Activated T-cell treated with anti-CD3 and anti-CD28 coated beads for 1 hour (primary cell): ENCODE data around the gene NUFIP2.
"Not testable (repeated sequence)": the region's sequence is repeated elsewhere in the genome, so short reads cannot be mapped to it uniquely, and the experiment has no call there.

Experiments used
- DNase-seq: peaks from one replicate; pipeline ENCODE4 v3.0.0-alpha.2; 2020; ENCODE audit warnings: low read depth

NUFIP2 gene, protein sequence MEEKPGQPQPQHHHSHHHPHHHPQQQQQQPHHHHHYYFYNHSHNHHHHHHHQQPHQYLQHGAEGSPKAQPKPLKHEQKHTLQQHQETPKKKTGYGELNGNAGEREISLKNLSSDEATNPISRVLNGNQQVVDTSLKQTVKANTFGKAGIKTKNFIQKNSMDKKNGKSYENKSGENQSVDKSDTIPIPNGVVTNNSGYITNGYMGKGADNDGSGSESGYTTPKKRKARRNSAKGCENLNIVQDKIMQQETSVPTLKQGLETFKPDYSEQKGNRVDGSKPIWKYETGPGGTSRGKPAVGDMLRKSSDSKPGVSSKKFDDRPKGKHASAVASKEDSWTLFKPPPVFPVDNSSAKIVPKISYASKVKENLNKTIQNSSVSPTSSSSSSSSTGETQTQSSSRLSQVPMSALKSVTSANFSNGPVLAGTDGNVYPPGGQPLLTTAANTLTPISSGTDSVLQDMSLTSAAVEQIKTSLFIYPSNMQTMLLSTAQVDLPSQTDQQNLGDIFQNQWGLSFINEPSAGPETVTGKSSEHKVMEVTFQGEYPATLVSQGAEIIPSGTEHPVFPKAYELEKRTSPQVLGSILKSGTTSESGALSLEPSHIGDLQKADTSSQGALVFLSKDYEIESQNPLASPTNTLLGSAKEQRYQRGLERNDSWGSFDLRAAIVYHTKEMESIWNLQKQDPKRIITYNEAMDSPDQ

DNA sequence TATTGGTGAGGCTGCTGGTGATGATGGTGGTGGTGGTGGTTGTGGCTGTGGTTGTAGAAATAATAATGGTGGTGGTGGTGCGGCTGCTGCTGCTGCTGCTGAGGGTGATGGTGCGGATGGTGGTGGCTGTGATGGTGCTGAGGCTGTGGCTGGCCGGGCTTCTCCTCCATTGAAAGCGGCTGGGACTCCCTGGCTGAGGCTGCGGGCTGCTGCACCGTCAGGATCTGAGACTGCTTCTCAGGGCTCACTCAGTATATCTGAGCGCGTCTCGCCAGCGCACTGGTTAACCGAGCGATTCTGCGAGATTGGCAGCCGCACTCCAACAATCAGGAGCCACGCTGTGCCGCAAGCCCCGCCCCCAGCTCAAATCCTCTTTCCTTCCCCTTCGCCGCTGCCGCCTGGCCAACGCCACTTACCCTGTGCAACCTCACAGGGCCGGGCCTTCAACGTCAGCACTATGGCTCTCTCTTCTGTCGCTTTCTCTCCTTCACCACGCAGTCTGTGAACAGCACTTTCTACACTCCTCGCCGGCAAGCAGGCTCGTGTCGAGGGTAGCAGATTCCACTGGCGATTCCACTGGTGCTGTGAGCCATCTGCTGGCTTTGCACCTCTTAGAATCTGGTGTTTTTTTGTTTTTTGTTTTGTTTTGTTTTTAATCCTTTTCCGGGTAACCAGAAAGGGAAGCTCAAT, at the start of gene NUFIP2:
NUFIP2 (minus strand) TSS at position 259 of the 690 bp plus-strand sequence; CDS start at position 170, 89 bp downstream.
- DNase-seq = peak; percentile 97

DNA sequence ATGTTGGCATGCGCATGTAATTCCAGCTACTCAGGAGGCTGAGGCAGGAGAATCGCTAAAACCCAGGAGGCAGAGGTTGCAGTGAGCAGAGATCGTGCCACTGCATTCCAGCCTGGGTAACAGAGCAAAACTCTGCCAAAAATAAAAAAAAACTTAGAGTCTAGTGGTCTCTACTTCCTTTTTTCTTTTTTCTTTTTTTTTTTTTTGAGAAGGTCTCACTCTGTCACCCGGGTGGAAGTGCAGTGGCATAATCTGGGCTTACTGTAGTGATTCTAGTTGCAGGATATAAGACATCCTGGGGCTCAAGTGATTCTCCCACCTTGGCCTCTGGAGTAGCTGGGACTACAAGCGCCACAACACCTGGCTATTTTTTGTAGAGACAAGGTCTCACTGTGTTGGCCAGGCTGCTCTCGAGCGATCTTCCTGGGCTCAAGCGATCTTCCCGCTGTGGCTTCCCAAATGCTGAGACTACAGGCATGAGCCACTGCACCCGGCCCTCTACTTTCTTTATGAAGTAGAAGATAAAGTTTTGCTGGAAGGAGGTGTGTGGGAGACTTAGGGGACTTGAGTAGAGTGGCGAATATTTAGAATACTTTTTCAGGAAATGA, 48.3 kb upstream of the NUFIP2 start:
- DNase-seq = no peak

DNA sequence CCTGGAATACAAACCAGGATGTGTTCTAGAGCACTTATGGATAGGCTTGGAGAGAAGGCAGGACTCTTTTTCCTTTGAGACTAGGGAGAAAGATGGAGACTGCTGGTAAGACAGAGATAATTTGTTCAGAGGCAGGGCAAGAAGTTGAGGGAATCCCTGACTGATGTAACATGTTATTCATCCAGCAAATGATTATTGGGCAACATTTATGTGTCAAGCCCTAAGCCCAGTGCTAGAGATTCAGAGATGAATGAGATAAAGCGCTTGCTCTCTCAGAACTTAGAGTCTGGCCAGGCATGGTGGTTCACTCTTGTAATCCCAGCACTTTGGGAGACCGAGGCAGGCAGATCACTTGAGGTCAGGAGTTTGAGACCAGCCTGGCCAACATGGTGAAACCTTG, 47.8 kb upstream of the NUFIP2 start:
- no peak for DNase-seq

DNA sequence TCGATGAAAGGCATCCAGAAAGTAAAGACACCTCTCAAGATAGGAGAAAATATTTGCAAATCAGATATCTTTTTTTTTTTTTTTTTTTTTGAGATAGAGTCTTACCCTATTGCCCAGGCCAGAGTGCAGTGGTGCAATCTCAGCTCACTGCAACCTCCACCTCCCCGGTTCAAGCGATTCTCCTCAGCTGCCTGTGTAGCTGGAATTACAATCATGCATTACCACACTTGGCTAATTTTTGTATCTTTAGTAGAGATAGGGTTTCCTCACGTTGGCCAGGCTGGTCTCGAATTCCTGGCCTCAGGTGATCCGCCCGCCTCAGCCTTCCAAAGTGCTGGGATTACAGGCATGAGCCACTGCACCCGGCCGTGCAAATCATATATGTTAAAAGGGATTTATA, 45.1 kb upstream of the NUFIP2 start:
- DNase-seq = not testable (repeated sequence)

DNA sequence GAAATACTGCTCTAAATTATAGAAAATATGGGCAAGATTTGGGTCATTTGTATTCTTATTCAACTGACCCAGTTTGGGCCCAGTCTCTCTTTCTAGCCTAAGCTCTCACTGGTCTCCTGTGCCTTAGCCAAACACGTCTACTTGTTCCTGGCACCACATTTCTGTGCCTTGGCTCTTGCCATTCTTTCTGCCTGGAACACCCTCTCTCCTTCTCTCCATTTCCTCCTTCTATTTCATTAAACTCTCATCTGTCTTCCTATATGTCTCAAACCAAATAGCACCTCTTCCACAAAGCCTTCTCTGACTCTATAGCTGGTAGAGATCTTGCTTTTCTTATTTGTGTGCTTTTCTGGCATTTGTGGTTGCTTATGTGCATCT, 37.7 kb upstream of the NUFIP2 start:
- DNase-seq = no peak

DNA sequence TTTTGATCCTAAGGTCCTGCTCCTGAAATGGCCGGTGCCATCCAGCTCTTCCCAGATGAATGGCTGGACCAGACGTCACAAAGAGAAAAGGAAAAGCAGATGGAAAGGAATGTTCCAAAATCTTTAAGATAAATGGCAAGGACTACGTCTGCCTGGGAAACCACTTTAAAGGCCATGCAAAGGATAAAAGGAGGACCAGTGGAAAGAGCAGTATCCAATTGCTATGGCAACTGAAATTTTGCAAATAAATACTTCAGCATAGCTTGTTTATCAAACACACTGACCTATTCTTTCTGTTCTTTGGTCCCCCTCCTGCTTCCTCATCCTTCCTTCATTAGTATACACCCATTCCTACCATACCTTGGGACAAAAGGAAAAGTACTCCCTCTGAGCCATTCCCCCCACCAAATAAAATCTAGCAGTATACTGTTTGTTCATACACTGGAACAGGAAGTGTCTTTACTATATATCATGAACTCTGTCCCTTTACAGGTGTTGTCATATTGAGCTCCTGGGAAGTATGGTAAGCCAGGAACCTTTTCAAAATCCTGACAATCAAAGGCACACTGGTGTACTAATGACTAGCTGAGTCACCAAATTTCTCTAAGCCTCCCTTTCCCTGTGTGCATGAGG, 37.2 kb upstream of the NUFIP2 start:
- DNase-seq = no peak

DNA sequence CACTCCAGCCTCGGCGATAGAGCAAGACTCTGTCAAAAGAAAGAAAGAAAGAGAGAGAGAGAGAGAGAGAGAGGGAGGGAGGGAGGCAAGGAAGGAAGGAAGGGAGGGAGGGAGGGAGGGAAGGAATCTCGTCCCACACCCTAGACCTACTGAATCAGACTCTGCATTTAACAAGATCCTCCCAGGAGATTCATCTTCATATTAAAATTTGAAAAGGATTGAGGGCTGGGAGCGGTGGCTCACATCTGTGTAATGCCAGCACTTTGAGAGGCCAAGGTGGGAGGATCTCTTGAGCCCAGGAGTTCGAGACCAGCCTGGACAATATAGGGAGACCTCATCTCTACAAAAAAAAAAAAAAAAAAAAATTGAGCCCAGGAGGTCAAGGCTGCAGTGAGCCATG, 33.5 kb upstream of the NUFIP2 start:
- no peak for DNase-seq

DNA sequence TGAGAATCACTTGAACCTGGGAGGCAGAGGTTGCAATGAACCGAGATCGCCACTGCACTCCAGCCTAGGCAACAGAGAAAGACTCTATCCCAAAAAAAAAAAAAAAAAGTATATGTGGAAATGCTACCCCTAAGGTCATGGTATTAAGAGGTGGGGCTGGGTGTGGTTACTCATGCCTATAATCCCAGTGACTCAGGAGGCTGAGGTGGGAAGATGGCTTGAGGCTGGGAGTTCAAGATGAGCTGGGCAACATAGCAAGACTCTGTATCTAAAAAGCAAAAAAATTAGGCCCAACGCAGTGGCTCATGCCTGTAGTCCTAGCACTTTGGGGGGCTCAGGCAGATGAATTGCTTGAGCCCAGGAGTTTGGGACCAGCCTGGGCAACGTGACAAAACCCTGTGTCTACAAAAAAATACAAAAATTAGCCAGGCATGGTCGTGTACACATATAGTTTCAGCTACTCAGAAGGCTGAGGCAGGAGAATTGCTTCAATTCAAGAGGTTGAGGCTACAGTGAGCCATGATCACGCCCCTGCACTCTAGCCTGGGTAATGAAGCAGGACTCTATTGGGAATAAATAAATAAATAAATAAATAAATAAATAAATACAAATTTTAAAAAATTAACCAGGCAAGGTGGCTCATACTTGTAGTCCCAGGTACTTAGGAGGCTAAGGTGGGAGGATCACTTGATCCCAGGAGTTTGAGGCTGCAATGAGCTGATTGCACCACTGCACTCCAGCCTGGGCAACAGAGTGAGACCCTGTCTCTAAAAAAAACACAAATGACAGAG, 32.3 kb upstream of the NUFIP2 start:
- no peak for DNase-seq

DNA sequence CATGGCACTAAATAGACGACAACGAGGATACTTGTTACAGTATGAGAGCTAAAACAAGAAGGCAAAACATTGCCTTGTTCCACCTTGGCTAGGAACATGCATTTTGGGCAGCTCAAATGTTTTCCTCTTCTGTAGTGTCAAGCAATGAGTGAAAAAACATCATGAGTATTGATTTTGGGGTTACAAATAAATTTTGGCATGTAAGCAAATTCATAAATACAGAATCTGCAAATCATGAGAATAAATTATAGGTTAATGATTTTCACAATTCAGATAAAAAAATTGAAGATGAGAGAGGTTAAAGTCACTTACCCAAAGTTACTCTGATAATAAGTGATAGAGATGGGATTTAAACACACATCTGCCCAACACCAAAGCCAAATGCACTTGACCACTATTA, 28.4 kb upstream of the NUFIP2 start:
- no peak for DNase-seq

DNA sequence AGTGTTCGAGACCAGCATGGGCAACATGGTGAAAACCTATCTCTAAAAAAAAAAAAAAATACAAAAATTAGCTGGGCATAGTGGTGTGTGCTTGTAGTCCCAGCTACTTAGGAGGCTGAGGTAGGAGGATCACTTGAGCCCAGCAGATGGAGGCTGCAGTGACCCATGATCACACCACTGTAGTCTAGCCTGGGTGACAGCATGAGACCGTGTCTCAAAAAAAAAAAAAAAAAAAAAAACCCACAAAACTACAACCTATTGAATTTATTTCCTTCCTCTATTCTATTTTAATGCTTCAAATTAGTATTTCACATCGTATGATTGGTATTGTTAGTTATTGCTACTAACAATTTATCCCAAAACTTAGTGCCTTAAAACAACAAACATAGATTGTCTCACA, 9.4 kb upstream of the NUFIP2 start:
- no peak for DNase-seq

DNA sequence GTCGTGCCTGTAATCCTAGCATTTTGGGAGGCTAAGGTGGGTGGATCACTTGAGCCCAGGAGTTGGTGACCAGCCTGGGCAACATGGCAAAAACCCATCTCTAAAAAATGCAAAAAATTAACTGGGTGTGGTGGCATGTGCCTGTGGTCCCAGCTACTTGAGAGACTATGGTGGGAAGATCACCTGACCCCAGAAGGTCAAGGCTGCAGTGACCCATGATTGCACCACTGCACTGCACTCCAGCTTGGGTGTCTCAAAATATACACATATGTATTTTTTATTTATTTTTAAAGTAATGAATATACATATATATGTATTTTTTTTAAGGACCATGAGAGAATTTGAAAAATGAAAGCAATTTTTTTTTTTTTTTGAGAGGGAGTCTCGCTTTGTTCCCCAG, 5.1 kb upstream of the NUFIP2 start:
- no peak for DNase-seq

DNA sequence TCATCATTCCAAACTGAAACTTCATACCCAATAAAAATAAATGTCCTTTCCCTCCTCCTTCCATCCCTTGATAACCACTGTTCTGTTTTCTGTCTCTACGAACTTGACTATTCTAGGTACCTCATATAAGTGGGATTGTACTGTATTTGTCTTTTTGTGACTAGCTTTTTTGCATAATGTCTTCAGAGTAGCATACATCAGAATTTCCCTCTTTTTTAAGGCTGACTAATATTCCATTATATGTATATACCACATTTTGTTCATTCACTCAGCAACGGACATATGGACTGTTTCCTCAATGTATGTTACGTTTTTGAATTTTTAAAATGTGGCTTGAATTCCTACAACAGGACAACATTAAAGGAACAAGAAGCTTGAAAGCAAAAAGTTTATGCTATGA, 1.5 kb upstream of the NUFIP2 start:
- no peak for DNase-seq

DNA sequence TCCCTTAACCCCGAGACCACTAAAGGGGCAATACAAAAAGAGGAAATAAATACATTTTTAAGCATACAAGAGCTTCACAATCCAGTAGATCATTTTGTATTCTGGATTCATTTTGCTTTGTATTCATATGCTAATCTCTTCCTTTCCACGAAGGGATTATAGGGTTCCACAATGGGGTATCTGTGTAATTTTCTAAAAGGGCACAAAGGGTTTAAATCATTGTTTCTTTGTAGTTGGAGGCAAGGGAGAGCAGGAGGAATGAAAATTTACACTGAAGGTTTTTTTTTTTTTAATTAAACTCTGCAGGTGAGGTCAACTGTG, 592 bp upstream of the NUFIP2 start:
- no peak for DNase-seq

DNA sequence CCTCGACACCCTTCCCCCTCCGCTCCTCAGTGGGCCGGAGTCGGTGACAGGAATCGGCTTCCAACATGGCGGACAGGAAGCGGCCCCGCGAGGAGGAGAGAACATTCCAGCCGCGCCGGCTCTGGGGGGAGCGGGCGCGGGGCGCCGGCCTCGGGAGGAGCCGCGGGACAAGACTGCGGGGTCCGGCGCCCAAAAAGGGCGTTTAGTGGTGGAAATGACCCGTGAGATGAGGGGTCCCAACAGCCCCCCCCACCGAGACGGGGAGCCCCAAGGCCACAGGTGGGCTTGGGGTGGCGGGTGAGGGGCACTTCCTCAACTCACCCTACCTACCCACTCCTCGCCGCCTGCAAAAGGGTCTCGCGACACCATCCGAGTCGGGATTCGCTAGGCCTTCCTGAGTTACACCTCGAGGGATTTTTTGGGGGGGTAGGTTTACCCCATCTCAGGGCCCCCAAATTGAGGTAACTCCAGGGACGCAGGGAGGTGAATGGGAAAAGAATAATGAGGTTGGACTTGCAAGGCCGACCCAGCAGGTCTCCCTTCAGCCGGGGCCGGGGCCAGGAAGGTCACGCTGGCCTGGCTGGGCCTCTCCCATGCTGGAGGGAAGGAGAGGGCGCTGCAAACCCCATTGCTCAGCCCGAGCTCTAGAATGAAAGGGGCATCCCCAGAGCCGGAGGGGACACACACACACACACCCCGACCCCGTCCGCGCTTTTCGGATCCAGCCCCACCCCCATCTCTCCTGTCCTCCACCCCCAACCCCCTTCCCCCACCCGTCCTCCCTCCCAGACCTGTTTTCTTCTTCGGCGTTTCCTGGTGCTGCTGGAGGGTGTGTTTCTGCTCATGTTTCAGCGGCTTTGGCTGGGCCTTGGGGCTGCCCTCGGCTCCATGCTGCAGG, 707 bp downstream of the NUFIP2 start:
- DNase-seq = peak; percentile 37

DNA sequence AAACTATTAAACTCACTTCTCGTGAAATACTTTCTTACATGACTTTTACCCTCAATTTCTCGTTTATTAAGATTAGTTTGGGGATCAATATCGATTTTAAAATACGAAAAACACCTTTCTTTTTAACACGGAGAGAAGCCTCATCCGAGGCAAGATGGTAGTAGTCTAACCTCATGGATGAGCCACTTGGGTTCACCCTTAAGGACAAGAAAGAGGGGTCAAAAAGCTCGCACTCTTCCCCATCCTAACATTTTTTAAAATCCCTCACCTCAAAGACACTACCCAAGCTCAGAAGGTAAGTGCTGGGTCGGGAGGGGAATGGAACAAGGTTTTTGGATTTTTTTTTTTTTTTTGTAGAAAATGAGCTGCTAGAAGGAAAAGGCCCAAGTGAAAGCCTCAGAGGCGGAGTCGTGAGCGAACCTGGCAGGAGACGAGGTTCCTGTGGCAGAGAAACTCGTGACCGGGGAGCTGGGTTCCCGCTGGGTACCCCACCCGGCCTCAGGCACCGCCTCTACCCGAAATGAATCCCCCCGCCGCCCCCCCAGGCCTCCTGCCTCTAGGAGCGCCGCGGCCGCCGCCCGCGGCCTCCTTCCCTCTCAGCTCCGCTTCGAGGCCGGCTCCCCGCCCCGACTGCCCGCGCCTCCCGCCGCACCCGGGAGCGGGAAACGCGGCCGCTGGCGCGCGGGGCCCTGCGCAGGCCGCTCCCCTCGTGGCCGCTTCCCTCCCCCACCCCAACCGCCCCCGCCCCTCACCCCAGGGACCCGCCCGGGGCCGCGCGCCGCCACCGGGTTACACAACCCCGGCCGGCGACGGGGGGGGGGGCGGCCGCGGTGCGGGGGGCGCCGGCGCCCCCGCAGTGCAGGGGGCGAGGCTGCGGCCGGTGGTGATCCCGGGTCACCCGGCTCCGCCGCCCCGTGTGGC, 1.6 kb downstream of the NUFIP2 start:
- DNase-seq = peak; percentile 27

DNA sequence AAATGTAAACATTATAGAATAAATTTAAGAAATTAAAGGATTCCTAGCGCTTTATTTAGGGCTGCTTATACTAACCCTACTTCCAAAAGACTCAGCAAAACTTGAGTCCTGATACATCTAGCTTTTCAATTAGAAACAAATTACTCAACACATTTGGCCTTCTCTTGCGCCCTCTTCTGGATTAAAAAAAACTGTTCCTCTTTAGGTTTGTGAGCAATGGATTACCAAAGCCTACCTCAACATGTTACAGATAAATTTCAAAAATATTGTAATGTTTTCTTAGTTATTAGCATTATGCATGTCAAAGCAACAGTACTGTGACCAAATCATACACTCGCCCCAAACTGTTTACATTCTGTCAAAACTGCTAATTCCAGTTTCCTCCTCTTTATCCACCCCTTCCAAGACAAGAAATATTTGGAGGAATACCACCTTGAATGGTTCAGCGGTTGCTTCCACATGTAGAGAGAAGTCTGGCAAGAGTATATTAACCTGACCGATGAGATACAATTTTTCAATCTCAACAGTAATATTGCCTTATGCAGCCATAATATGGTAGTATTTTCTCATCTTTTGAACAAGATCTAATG, 2.7 kb downstream of the NUFIP2 start:
- no peak for DNase-seq

DNA sequence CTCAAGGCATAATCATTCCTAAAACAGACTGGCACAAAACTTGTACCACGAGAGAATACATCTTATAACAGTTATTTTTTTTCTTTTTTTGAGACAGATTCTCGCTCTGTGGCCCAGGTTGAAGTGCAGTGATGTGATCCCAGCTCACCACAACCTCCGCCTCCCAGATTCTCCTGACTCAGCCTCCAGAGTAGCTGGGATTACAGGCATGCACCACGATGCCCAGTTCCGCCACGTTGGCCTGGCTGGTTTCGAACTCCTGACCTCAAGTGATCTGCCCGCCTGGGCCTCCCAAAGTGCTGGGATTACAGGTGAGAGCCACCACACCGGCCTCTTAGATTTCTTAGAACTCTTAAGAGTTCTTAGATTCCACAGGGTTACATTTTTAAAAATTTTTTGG, 4.1 kb downstream of the NUFIP2 start:
- DNase-seq = no peak

DNA sequence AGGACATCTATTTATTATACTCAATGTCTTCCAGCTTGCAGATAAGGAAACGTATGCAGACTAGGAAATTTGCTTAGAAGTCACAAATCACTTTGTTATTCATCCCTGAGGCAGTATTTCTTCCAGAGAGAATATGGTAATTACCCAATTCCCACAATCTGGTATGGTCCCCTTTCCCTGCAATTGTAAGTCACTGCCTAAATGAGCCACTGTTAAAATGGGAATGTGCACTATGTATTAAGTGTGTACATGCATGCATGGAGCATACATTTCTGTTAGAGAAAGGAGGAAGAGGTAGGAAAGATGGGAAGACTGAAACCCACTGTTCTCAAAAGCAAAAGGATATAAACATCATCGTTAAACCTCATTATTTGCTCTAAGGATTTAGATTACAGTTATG, 10.0 kb downstream of the NUFIP2 start:
- no peak for DNase-seq

DNA sequence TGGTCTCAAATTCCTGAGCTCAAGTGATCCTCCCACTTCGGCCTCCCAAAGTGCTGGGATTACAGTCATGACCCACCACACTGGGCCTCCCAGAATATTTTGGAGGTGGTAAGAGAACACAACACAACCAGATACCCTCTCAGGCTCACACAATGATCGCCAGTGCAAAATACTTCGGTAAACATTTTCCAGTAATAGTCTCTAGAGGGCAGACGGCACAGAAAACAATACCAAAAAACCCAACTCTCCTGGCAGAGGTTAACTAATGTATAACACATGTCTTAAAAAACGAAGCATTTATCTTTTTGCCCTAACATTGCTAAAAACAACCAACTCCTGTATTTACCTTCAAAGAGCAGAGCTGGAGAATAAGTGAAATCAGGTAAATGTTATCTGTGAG, 10.5 kb downstream of the NUFIP2 start:
- no peak for DNase-seq
